Left colon (tissue), 2 donors: ENCODE data around the gene RPL9. TPM values are rescaled to one million over a fixed set of nuclear protein-coding genes. Genes with fewer than 3 reads are reported as not detected.
"Not testable (repeated sequence)": the region's sequence is repeated elsewhere in the genome, so short reads cannot be mapped to it uniquely, and the experiment has no call there.

Source experiments
- ATAC-seq: fragments of 200-7000 bp; cut with Tn5 transposase; one replicate; pipeline ENCODE4 v1.9.1; 2020; ENCODE audit warnings: mild to moderate bottlenecking, moderate library complexity
- DNase-seq, 2 donors: peaks; one replicate each; pipeline ENCODE4 v3.0.0-alpha.2; 2020
- intact Hi-C, 2 donors: fragments of 100-400 bp; cut with DNase I in 1 of 2; cut with micrococcal nuclease in 1 of 2; formaldehyde crosslinking; loops; one replicate each; pipeline versions ENCODE4 v1.11.2 to v1.14.0; 2022; cut with DNase I, micrococcal nuclease
- total RNA-seq, 2 donors: library from RNA; stranded (reverse); fragmentation: NEBNext Ultra II Directional; extraction: Animal tissue kit (Norgen Biotek cat#: 25700); gene quantifications; one replicate each; pipeline ENCODE4 v1.2.1, GENCODE V29; 2021
- donor health status: DM: no; HTN: no; CAD: no.
- donor health status: DM: yes; HTN: yes; CAD: no.

The RPL9 gene
- total RNA-seq, 2 donors from 2014 or later = 939 to 1,067 TPM

DNA sequence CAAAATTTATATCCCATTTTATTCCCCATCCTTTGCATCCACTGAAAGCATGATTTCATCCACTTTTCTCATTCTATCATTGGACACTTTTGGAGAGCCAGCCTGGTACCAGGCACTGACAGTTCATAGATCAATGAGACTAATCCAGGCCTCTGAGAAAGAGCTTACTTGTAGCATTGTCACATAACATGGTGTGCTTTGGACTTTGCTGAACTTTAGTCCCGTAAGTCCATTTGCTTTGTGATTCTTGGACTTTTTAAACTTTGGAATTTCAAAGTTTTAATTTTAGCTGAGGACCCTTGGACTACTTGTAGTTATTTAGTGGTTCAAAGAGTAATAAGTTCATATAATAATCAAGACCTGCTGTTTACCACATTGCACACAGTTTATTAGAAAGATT is 11.7 kb upstream of the RPL9 start:
- ATAC-seq = no peak
- DNase-seq = no peak
- intact Hi-C loops = loop anchor here in 1 of 2 donors (10.0 kb wide), 2 partner anchors 184 to 504 kb away; partner anchors contain the start of gene PDS5A

DNA sequence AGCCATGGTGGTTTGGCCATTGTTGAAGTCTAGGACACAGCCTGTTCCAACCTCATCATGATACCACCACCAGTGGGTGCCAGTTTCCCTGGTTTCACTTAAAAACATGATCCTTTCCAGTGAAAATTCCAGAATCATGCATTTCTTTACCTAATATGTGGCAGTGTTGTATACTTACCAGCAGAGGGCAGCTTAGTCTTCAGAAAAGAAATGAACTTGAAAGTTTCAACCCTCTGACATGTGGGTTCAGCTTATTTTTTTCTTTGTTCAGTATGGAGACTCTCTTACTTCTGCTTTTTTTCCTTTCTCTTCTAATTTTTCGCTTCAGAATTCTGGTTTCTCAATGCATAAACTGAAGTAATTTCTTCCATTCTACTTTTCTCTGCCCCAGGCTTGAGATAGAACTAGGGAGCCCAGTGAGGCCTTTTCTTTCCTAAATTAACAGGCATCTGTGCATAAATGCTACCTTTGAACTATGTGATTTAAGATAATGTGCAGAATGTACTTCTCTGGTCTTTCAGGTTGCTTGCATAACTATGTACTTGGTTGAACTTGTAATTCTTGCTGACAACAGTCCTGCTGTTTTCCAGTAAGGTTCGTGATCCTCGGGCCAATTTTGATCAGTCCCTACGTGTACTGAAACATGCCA is 10.8 kb upstream of the RPL9 start:
- intact Hi-C loops = loop anchor here in 1 of 2 donors (10.0 kb wide), 2 partner anchors 185 to 505 kb away; partner anchors contain the start of gene PDS5A
- peak; percentile 69 for ATAC-seq
- peak in 1 of 2 donors; percentile 37 for DNase-seq

- ATAC-seq (peak; percentile 39), DNase-seq (no peak)
- intact Hi-C loops = no loop called here
Measured at GRCh38 chr4:39467464-39467863, 8.7 kb upstream of the RPL9 start.

- DNase-seq = no peak
- intact Hi-C loops = no loop called here
- peak; percentile 82 for ATAC-seq
Measured at GRCh38 chr4:39466747-39467146, 8.0 kb upstream of the RPL9 start.

GRCh38 chr4:39464886-39465501 is 6.3 kb upstream of the RPL9 start:
- DNase-seq (no peak), ATAC-seq (no peak)
- intact Hi-C loops = no loop called here

- DNase-seq, intact Hi-C loops: not testable (repeated sequence)
- ATAC-seq = peak; percentile 5
Measured at GRCh38 chr4:39458161-39458504, 589 bp downstream of the RPL9 start.

GRCh38 chr4:39456946-39457763 is 1.6 kb downstream of the RPL9 start:
- intact Hi-C loops = no loop called here
- ATAC-seq (no peak), DNase-seq (no peak)

GRCh38 chr4:39455486-39455885 is 3.2 kb downstream of the RPL9 start:
- ATAC-seq = no peak
- no peak for DNase-seq
- intact Hi-C loops = no loop called here

DNA sequence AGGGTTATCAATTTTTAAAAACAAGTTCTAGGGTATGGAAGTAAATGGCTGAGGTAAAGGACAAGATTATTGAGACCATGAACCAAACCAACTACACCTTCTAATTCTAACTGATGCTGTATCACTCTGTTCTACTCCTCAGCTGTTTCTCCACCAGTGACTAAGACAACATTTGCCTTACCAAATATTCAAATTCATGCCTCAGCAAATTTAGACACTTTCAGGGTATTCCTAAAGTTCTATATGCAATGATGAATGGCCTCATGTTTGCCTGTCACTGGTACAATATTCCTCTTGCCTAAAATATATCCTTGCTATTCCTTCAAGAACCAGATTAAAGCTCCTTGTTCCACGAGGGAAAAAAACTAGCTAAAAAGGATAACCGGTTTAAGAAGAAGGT is 5.0 kb downstream of the RPL9 start:
- DNase-seq = no peak
- intact Hi-C loops = no loop called here
- ATAC-seq = no peak

- intact Hi-C loops = no loop called here
- ATAC-seq (no peak), DNase-seq (no peak)
Measured at GRCh38 chr4:39452860-39453587, 5.7 kb downstream of the RPL9 start.

- ATAC-seq = no peak
- intact Hi-C loops = no loop called here
- no peak for DNase-seq
Measured at GRCh38 chr4:39452153-39452859, 6.4 kb downstream of the RPL9 start.

DNA sequence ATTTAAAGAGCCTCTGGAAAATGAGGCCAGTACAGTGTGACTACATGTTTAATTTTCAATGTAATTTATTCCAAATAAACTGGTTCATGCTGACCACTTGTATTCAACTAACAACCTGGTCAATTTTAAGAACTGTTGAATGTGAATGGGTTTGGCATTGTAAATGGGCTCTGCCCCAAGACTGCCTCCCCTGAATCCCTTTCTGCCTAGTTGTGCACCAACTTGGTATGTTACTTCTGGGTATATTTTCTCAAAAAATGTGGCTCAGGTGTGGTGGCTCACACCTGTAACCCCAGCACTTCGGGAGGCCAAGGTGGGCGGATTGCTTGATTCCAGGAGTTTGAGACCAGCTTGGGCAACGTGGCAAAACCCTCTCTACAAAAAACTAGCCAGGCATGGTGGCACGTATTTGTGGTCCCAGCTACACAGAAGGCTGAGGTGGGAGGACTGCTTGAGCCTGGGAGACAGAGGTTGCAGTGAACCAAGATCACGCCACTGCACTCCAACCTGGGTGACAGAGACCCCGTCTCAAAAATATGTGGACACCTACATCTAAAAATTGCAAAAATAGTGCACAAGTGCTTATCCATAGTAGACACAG is 7.2 kb downstream of the RPL9 start:
- DNase-seq (no peak), ATAC-seq (no peak)
- intact Hi-C loops = no loop called here

DNA sequence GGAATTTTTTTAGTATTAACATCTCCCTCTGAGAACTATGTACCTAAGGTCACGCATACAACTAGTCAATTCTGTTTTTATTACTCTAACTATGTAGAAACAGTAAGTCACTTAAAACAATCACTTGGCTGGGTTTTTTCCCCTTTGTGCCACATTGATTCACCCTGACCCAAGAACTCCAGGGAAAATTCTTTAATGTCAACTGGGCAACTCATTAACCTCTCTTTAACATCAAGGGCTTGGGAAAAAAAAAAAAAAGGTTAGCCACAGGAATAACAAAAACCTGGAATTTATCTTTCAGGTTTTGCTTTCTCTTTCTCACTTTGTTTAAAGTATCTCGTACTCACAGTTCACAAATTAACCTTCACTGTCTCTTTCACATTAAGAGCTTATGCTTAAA is 8.1 kb downstream of the RPL9 start:
- ATAC-seq (no peak), DNase-seq (no peak)
- intact Hi-C loops = no loop called here

GRCh38 chr4:39446842-39447573 is 11.7 kb downstream of the RPL9 start:
- DNase-seq = peak; percentile 75 to 88
- intact Hi-C loops = no loop called here
- peak; percentile 93 for ATAC-seq

- intact Hi-C loops = no loop called here
- no peak for ATAC-seq
Measured at GRCh38 chr4:39446483-39446841, 12.3 kb downstream of the RPL9 start.

GRCh38 chr4:39442998-39443397 is 15.7 kb downstream of the RPL9 start:
- no peak for DNase-seq
- intact Hi-C loops = no loop called here
- no peak for ATAC-seq

More at GRCh38 chr4:39446483-39446841, 12.3 kb downstream of the RPL9 start:
- no peak for DNase-seq

DNA sequence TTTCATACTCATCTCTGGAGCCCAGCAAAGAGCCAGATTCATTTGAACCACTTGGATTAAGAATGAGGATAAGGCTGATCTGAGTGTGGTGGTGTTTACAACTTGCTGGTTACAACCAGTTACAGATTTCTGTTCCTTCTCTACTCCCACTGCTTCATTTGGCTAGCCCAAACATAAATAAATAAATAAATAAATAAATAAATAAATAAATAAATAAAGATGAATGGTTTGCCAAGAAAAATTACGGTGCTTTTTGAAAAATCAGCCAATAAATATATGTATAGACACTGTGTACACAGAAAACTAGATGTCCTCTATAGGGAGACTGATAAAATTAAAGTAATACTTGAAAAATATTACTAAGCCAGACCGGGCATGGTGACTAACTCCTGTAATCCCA is 17.1 kb downstream of the RPL9 start:
- DNase-seq (no peak), ATAC-seq (no peak)
- intact Hi-C loops = no loop called here
